GM19239 (cell line): ENCODE measurements around the gene SNRNP48.

Source experiments
- DNase-seq: peaks from one replicate; pipeline ENCODE4 v3.0.0; 2011; ENCODE audit warnings: low spot score; ENCODE audit not compliant: insufficient read length
- FAIRE-seq: peaks from 2 replicates; lab custom pipeline; 2011; peaks lifted over from hg19 to GRCh38; lab: Jason Lieb, UNC

SNRNP48 gene

GRCh38 chr6:7588506-7588905, 1.5 kb upstream of the SNRNP48 start:
- DNase-seq: no peak
- no peak for FAIRE-seq

- DNase-seq (no peak), FAIRE-seq (no peak)
Observed at GRCh38 chr6:7589221-7589620, 777 bp upstream of the SNRNP48 start.

GRCh38 chr6:7590918-7591302, 912 bp downstream of the SNRNP48 start:
- FAIRE-seq (peak; percentile 33), DNase-seq (no peak)

- no peak for FAIRE-seq
- no peak for DNase-seq
Observed at GRCh38 chr6:7591770-7592169, 1.8 kb downstream of the SNRNP48 start.

GRCh38 chr6:7593229-7593628, 3.2 kb downstream of the SNRNP48 start:
- FAIRE-seq: peak; percentile 51
- no peak for DNase-seq

GRCh38 chr6:7594579-7595125, 4.7 kb downstream of the SNRNP48 start:
- no peak for DNase-seq
- no peak for FAIRE-seq

- FAIRE-seq (no peak), DNase-seq (no peak)
Observed at GRCh38 chr6:7604003-7604402, 14.0 kb downstream of the SNRNP48 start.

- no peak for DNase-seq
- peak; percentile 23 for FAIRE-seq
Observed at GRCh38 chr6:7604506-7604905, 14.5 kb downstream of the SNRNP48 start.

- DNase-seq: peak; percentile 17
- FAIRE-seq: peak; percentile 44
Observed at GRCh38 chr6:7615611-7616383, 25.8 kb downstream of the SNRNP48 start.

- FAIRE-seq (no peak), DNase-seq (no peak)
Observed at GRCh38 chr6:7617801-7618764, 28.1 kb downstream of the SNRNP48 start.

- FAIRE-seq (no peak), DNase-seq (no peak)
Observed at GRCh38 chr6:7621761-7622160, 31.8 kb downstream of the SNRNP48 start.

- DNase-seq: no peak
- no peak for FAIRE-seq
Observed at GRCh38 chr6:7624796-7625710, 35.1 kb downstream of the SNRNP48 start.

GRCh38 chr6:7628479-7628878, 38.5 kb downstream of the SNRNP48 start:
- DNase-seq (no peak), FAIRE-seq (no peak)

- DNase-seq: no peak
- FAIRE-seq: no peak
Observed at GRCh38 chr6:7628909-7629308, 38.9 kb downstream of the SNRNP48 start.

- no peak for DNase-seq
Observed at GRCh38 chr6:7629321-7629720, 39.3 kb downstream of the SNRNP48 start.

GRCh38 chr6:7630792-7631191, 40.8 kb downstream of the SNRNP48 start:
- FAIRE-seq (no peak), DNase-seq (no peak)

More at GRCh38 chr6:7629321-7629720, 39.3 kb downstream of the SNRNP48 start:
- no peak for FAIRE-seq

- no peak for DNase-seq
- FAIRE-seq: no peak
Observed at GRCh38 chr6:7631466-7631865, 41.5 kb downstream of the SNRNP48 start.

GRCh38 chr6:7632501-7633290, 42.7 kb downstream of the SNRNP48 start:
- FAIRE-seq (no peak), DNase-seq (no peak)

- FAIRE-seq (no peak), DNase-seq (no peak)
Observed at GRCh38 chr6:7633361-7633760, 43.4 kb downstream of the SNRNP48 start.
